H1 (cell line): Measurements from ENCODE around the gene PRR5L. TPM values are rescaled to one million over a fixed set of nuclear protein-coding genes. Genes with fewer than 3 reads are reported as not detected.

ENCODE experiments used
- CTCF ChIP-seq, 3 experiments: IDR thresholded peaks; 1 replicate in 2 of 3; 2 replicates in 1 of 3; pipeline versions ENCODE4 v1.5.1 to v1.6.1; 2011; ENCODE audit warnings: low read length in 3 of 3, mild to moderate bottlenecking in 3 of 3, inconsistent platforms in 2 of 3, low read depth in 1 of 3, moderate library complexity in 1 of 3; ENCODE audit not compliant: insufficient read depth in 1 of 3; ENCODE audit errors: control extremely low read depth in 1 of 3
- EZH2 ChIP-seq: fragments of 200-600 bp; sonication (generic); IDR thresholded peaks from 2 replicates; pipeline ENCODE4 v1.7.1; 2012; ENCODE audit warnings: low read depth, mild to moderate bottlenecking, moderate library complexity, low read length, inconsistent platforms; ENCODE audit not compliant: severe bottlenecking
- MAX ChIP-seq: IDR thresholded peaks from 2 replicates; pipeline ENCODE4 v1.6.1; 2012; ENCODE audit warnings: inconsistent platforms
- SIRT6 ChIP-seq: IDR thresholded peaks from one replicate; pipeline ENCODE4 v1.7.1; 2012; ENCODE audit warnings: low read length, inconsistent platforms
- SP1 ChIP-seq: IDR thresholded peaks from 2 replicates; pipeline ENCODE4 v1.6.1; 2011; ENCODE audit warnings: low read depth, low read length
- polyA plus RNA-seq, 7 experiments: library from polyadenylated mRNA; depleted of rRNA in 3 of 7; stranded (reverse) in 5 of 7; unstranded in 2 of 7; fragments of >200 nt in 5 of 7; fragments of 200-250 nt in 2 of 7; gene quantifications; 1 replicate in 5 of 7; 2 replicates in 1 of 7; 4 replicates in 1 of 7; pipeline versions ENCODE4 v1.2.1 to v1.2.3, GENCODE V29; 2011 to 2013; ENCODE audit warnings: missing spikeins in 2 of 7, mixed read lengths in 2 of 7
- total RNA-seq: library from RNA; stranded (reverse); fragmentation: NEBNext Ultra II Directional; extraction: Animal tissue kit (Norgen Biotek cat#: 25700); gene quantifications from 2 replicates; pipeline ENCODE4 v1.2.1, GENCODE V29; 2021

The PRR5L gene
- total and polyA plus RNA-seq, 2 of the 8 experiments (the other 6 are each of a cell fraction or from before 2014, with no cell fraction given), result 6.6 to 10.1 TPM

GRCh38 chr11:36405585-36406367 is 109.7 kb downstream of the PRR5L start (continued):
- no peak for TF ChIP-seq EZH2
- no peak for TF ChIP-seq SIRT6
- no peak for TF ChIP-seq CTCF (IDR thresholded peaks at IDR 0.05; ENCODE audit: control extremely low read depth in 1 of 3, insufficient read depth in 1 of 3, low read depth in 1 of 3, low read length in 3 of 3)
- TF ChIP-seq SP1, result no peak
- no peak for TF ChIP-seq MAX
- TF ChIP-seq, all 59 proteins: peak for 0
